ENCODE data around the gene CDK10.
A peak's percentile ranks its signal among the peaks of the same experiment; 100 is the strongest.

The CDK10 gene, protein sequence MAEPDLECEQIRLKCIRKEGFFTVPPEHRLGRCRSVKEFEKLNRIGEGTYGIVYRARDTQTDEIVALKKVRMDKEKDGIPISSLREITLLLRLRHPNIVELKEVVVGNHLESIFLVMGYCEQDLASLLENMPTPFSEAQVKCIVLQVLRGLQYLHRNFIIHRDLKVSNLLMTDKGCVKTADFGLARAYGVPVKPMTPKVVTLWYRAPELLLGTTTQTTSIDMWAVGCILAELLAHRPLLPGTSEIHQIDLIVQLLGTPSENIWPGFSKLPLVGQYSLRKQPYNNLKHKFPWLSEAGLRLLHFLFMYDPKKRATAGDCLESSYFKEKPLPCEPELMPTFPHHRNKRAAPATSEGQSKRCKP

GRCh38 chr16:89686520-89687091 lies at the start of gene CDK10:
TSS of gene CDK10 (plus strand) at chr16:89686689. CDS start at chr16:89686711, 22 bp downstream.
- peak; percentile 71 for DNase-seq (ENCODE audit: low read depth)
- H3K4me3 ChIP-seq (ENCODE audit: low read depth, low read length), result peak within 1 kb of the TSS; percentile 80
- TF ChIP-seq, protein P1, sequence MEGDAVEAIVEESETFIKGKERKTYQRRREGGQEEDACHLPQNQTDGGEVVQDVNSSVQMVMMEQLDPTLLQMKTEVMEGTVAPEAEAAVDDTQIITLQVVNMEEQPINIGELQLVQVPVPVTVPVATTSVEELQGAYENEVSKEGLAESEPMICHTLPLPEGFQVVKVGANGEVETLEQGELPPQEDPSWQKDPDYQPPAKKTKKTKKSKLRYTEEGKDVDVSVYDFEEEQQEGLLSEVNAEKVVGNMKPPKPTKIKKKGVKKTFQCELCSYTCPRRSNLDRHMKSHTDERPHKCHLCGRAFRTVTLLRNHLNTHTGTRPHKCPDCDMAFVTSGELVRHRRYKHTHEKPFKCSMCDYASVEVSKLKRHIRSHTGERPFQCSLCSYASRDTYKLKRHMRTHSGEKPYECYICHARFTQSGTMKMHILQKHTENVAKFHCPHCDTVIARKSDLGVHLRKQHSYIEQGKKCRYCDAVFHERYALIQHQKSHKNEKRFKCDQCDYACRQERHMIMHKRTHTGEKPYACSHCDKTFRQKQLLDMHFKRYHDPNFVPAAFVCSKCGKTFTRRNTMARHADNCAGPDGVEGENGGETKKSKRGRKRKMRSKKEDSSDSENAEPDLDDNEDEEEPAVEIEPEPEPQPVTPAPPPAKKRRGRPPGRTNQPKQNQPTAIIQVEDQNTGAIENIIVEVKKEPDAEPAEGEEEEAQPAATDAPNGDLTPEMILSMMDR (IDR thresholded peaks at IDR 0.05; ENCODE audit: low read depth, low read length, missing control alignments), result no peak
- in situ Hi-C loops (cut with HindIII; ENCODE audit: low sequenced_read_pairs), result loop anchor here (5.0 to 25.0 kb wide), 2 partner anchors 124 to 399 kb away; partner anchors contain the start of gene RPL13

DNA sequence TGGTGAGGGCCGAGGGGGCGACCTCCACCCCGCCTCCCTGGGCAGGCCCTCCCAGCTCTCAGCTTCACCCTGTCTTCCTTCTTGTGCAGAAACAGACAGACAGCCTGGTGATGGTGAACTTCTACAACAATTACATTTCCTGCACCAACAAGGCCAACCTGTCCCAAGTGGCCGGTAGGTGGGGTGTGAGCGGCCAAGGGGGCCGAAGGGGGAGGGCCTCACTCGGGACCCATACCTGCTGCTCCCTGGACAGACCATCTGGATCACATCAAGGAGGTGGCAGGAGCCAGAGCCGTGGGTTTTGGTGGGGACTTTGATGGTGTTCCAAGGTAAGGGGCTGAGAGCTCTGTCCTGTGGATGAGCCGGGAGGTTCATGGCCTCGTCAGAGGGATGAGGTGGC lies 49.1 kb upstream of the CDK10 start:
- DNase-seq (ENCODE audit: low read depth), result no peak
- no peak overlapping the region for H3K4me3 ChIP-seq (ENCODE audit: low read depth, low read length)
- TF ChIP-seq, protein P1 (IDR thresholded peaks at IDR 0.05; ENCODE audit: low read depth, low read length, missing control alignments), result no peak
- in situ Hi-C loops (cut with HindIII; ENCODE audit: low sequenced_read_pairs), result no loop called here

GRCh38 chr16:89638455-89638854 lies 48.0 kb upstream of the CDK10 start:
- in situ Hi-C loops (cut with HindIII; ENCODE audit: low sequenced_read_pairs), result no loop called here
- no peak overlapping the region for H3K4me3 ChIP-seq (ENCODE audit: low read depth, low read length)
- TF ChIP-seq, protein P1 (IDR thresholded peaks at IDR 0.05; ENCODE audit: low read depth, low read length, missing control alignments), result no peak
- no peak for DNase-seq (ENCODE audit: low read depth)

DNA sequence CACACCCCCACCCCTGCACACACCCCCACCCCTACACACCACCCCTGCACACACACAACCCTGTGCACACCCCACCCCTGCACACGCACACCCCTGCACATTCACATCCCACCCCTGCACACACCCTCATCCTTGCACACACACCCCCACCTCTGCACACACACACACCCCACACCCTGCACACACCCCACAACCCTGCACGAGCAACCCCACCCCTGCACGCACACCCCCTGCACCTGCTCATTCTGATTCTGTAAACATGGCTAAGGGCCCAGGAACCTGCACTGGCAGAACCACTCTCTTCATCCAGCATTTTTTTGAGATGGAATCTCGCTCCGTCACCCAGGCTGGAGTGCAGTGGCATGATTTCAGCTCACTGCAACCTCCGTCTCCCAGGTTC lies 47.1 kb upstream of the CDK10 start:
- no peak for DNase-seq (ENCODE audit: low read depth)
- H3K4me3 ChIP-seq (ENCODE audit: low read depth, low read length), result no peak overlapping the region
- TF ChIP-seq, protein P1 (IDR thresholded peaks at IDR 0.05; ENCODE audit: low read depth, low read length, missing control alignments), result no peak
- in situ Hi-C loops (cut with HindIII; ENCODE audit: low sequenced_read_pairs), result no loop called here

GRCh38 chr16:89641458-89642119 lies 44.9 kb upstream of the CDK10 start:
- in situ Hi-C loops (cut with HindIII; ENCODE audit: low sequenced_read_pairs), result no loop called here
- TF ChIP-seq, protein P1 (IDR thresholded peaks at IDR 0.05; ENCODE audit: low read depth, low read length, missing control alignments), result no peak
- no peak overlapping the region for H3K4me3 ChIP-seq (ENCODE audit: low read depth, low read length)
- DNase-seq (ENCODE audit: low read depth), result no peak

- TF ChIP-seq, protein P1 (IDR thresholded peaks at IDR 0.05; ENCODE audit: low read depth, low read length, missing control alignments), result no peak
- DNase-seq (ENCODE audit: low read depth), result no peak
- in situ Hi-C loops (cut with HindIII; ENCODE audit: low sequenced_read_pairs), result no loop called here
- no peak overlapping the region for H3K4me3 ChIP-seq (ENCODE audit: low read depth, low read length)
Measured at GRCh38 chr16:89642574-89642973, 43.9 kb upstream of the CDK10 start.

All from astrocyte of the cerebellum (primary cell).